RWPE2 (cell line): ENCODE data around the gene SPIRE1.

Source experiments
- ATAC-seq: fragments of 200-7000 bp; cut with Tn5 transposase; 3 replicates; pipeline ENCODE4 v1.9.1; 2021; ENCODE audit warnings: low read depth
- DNase-seq: peaks from one replicate; pipeline ENCODE4 v3.0.0-alpha.2; 2020; ENCODE audit warnings: low spot score
- H3K27ac ChIP-seq: fragments of 450-650 bp; 2 replicates; pipeline ENCODE4 v1.5.1; 2017; ENCODE audit warnings: mild to moderate bottlenecking; ENCODE audit not compliant: poor library complexity, severe bottlenecking
- H3K27me3 ChIP-seq: fragments of 250-450 bp; sonication (Bioruptor Pico); 2 replicates; pipeline ENCODE4 v1.5.1; 2021; ENCODE audit warnings: mild to moderate bottlenecking, moderate library complexity; ENCODE audit not compliant: insufficient read depth, poor library complexity, severe bottlenecking
- H3K36me3 ChIP-seq: fragments of 250-450 bp; sonication (Bioruptor Pico); 2 replicates; pipeline ENCODE4 v1.5.1; 2020; ENCODE audit warnings: low read depth, mild to moderate bottlenecking, moderate library complexity
- H3K4me1 ChIP-seq: fragments of 250-450 bp; sonication (Bioruptor Pico); 2 replicates; pipeline ENCODE4 v1.5.1; 2021; ENCODE audit warnings: mild to moderate bottlenecking, moderate library complexity; ENCODE audit not compliant: insufficient read depth, poor library complexity, severe bottlenecking
- H3K4me3 ChIP-seq: fragments of 250-450 bp; sonication (Bioruptor Pico); 2 replicates; pipeline ENCODE4 v1.5.1; 2021; ENCODE audit warnings: mild to moderate bottlenecking, moderate library complexity; ENCODE audit not compliant: severe bottlenecking
- H3K9me3 ChIP-seq: fragments of 250-450 bp; sonication (Bioruptor Pico); 2 replicates; pipeline ENCODE4 v1.5.1; 2021; ENCODE audit warnings: mild to moderate bottlenecking, moderate library complexity; ENCODE audit not compliant: severe bottlenecking
- TF ChIP-seq, protein P1 (sequence below): fragments of 450-650 bp; IDR thresholded peaks from one replicate; pipeline ENCODE4 v1.5.1; 2017; ENCODE audit warnings: mild to moderate bottlenecking, moderate library complexity; ENCODE audit not compliant: poor library complexity, severe bottlenecking

SPIRE1 gene

DNA sequence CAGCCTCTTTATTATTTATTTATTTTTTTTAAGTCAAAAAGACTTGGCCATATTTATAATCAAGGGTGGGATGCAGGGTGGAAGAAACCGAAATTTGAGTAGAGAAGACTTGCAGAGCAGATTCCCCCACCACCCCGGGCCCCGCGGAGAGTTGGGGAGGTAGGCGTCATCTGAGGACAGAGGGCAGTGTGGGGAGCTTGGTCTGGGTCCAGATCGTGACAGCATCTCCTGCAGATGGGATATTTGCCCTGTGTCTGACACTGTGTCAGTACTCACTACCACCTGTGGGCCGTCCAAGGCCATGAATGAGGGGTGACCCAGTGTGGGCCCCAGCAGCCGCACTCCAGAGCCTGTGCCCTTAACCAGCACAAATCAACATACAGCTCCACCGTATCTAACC, 260.7 kb downstream of the SPIRE1 start:
- H3K4me3 ChIP-seq = no peak overlapping the region
- no peak overlapping the region for H3K27ac ChIP-seq
- H3K9me3 ChIP-seq = no peaks in the 10 kb centered on the region
- TF ChIP-seq, protein P1, sequence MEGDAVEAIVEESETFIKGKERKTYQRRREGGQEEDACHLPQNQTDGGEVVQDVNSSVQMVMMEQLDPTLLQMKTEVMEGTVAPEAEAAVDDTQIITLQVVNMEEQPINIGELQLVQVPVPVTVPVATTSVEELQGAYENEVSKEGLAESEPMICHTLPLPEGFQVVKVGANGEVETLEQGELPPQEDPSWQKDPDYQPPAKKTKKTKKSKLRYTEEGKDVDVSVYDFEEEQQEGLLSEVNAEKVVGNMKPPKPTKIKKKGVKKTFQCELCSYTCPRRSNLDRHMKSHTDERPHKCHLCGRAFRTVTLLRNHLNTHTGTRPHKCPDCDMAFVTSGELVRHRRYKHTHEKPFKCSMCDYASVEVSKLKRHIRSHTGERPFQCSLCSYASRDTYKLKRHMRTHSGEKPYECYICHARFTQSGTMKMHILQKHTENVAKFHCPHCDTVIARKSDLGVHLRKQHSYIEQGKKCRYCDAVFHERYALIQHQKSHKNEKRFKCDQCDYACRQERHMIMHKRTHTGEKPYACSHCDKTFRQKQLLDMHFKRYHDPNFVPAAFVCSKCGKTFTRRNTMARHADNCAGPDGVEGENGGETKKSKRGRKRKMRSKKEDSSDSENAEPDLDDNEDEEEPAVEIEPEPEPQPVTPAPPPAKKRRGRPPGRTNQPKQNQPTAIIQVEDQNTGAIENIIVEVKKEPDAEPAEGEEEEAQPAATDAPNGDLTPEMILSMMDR = no peak
- ATAC-seq (no peak), DNase-seq (no peak)
- H3K36me3 ChIP-seq = no peaks in the 10 kb centered on the region
- H3K4me1 ChIP-seq = peaks cover under 1% of the 10 kb centered on the region
- H3K27me3 ChIP-seq = no peaks in the 10 kb centered on the region
